Urinary bladder (tissue), 4 donors: ENCODE measurements around the gene CLEC11A. TPM values are rescaled to one million over a fixed set of nuclear protein-coding genes. Genes with fewer than 3 reads are reported as not detected.
"Not testable (repeated sequence)": the region's sequence is repeated elsewhere in the genome, so short reads cannot be mapped to it uniquely, and the experiment has no call there.

Source experiments
- DNase-seq: peaks from one replicate; pipeline ENCODE4 v3.0.0-alpha.2; 2015; ENCODE audit errors: extremely low spot score
- H3K27ac ChIP-seq: one replicate; pipeline ENCODE4 v1.5.1; 2013; ENCODE audit warnings: low read depth, mild to moderate bottlenecking, moderate library complexity
- H3K36me3 ChIP-seq: one replicate; pipeline ENCODE4 v1.6.1; 2013; ENCODE audit warnings: mild to moderate bottlenecking, moderate library complexity; ENCODE audit not compliant: insufficient read depth
- H3K4me1 ChIP-seq: one replicate; pipeline ENCODE4 v1.6.1; 2013; ENCODE audit warnings: mild to moderate bottlenecking, moderate library complexity; ENCODE audit not compliant: insufficient read depth
- H3K4me3 ChIP-seq: one replicate; pipeline ENCODE4 v1.5.1; 2013; ENCODE audit warnings: low read depth, low read length
- WGBS: extraction: QIAGEN DNeasy Blood & Tissue Kit; methylation state at CpG from one replicate; pipeline ENCODE4 v1.1.7; 2013; 5-methylcytosine and 5-hydroxymethylcytosine counted together
- polyA plus RNA-seq: library from polyadenylated mRNA; stranded (reverse); fragments of 200-250 nt; gene quantifications from one replicate; pipeline ENCODE4 v1.2.3, GENCODE V29; 2013
- total RNA-seq: library from RNA; depleted of rRNA; stranded (reverse); fragments of >200 nt; gene quantifications from one replicate; pipeline ENCODE4 v1.2.3, GENCODE V29; 2014
- donor health status: healthy with polysubstance abuse.
- donor health status: healthy.

Gene CLEC11A
- total and polyA plus RNA-seq, 2 donors = 32.4 to 43.7 TPM

- Histone ChIP-seq H3K4me1 (no peaks in the 10 kb centered on the region), H3K4me3 (no peak overlapping the region), H3K36me3 (no peaks in the 10 kb centered on the region), H3K27ac (no peak overlapping the region)
- DNase-seq = no peak
- WGBS = 58% methylated on average over 18 of the region's 18 CpGs
Observed at GRCh38 chr19:50741179-50741933, 18.2 kb downstream of the CLEC11A start.

- 91% methylated on average over 6 of the region's 6 CpGs for WGBS
- no peaks in the 10 kb centered on the region for H3K4me1 ChIP-seq
- DNase-seq = no peak
- H3K27ac ChIP-seq = no peak overlapping the region
- H3K36me3 ChIP-seq = no peaks in the 10 kb centered on the region
- no peak overlapping the region for H3K4me3 ChIP-seq
Observed at GRCh38 chr19:50743537-50743936, 20.4 kb downstream of the CLEC11A start.

DNA sequence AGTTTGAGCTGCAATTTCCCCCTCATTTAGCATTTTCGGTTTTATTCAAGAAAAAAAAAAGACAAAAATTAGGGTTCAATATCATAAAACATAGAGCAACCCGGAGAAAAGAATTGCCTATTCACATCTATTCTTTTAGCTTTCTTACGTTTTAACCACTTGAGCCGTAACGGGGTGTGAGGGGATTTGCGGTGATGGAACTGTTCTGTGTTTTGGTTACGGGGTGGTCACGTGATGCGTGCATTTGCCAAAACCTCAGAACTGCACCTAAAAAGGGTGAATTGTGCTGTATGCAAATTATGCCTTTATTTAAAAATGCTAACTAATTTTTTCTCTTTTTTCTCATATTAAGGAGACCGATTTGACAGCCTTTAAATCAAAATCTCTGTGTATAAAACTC lies 22.1 kb downstream of the CLEC11A start:
- no peak for DNase-seq
- 52% methylated on average over 10 of the region's 10 CpGs for WGBS
- no peaks in the 10 kb centered on the region for H3K4me1 ChIP-seq
- H3K36me3 ChIP-seq = no peaks in the 10 kb centered on the region
- no peak overlapping the region for H3K4me3 ChIP-seq
- no peak overlapping the region for H3K27ac ChIP-seq

DNA sequence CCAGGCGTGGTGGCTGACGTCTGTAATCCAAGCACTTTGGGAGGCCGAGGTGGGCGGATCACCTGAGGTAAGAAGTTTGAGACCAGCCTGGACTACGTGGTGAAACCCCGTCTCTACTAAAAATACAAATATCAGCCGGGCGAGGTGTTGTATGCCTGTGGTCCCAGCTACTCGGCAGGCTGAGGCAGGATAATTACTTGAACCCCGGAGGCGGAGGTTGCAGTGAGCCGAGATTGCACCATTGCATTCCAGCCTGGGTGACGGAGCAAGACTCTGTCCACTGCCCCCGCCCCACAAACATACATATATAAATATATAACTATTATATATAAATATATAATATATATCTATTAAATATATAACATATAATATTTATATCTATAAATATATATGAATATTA lies 24.0 kb downstream of the CLEC11A start:
- H3K36me3 ChIP-seq, H3K4me1 ChIP-seq, H3K27ac ChIP-seq, DNase-seq, H3K4me3 ChIP-seq: not testable (repeated sequence)
- WGBS = 89% methylated on average over 14 of the region's 14 CpGs

- H3K36me3 ChIP-seq = no peaks in the 10 kb centered on the region
- H3K4me1 ChIP-seq = no peaks in the 10 kb centered on the region
- 59% methylated on average over 6 of the region's 6 CpGs for WGBS
- H3K27ac ChIP-seq = no peak overlapping the region
- DNase-seq = no peak
- H3K4me3 ChIP-seq = no peak overlapping the region
Observed at GRCh38 chr19:50749490-50749889, 26.3 kb downstream of the CLEC11A start.

- Histone ChIP-seq H3K27ac (no peak overlapping the region), H3K4me3 (no peak overlapping the region), H3K36me3 (no peaks in the 10 kb centered on the region), H3K4me1 (no peaks in the 10 kb centered on the region)
- 70% methylated on average over 15 of the region's 15 CpGs for WGBS
- DNase-seq = no peak
Observed at GRCh38 chr19:50750010-50750409, 26.8 kb downstream of the CLEC11A start.

GRCh38 chr19:50753879-50754278 lies 30.7 kb downstream of the CLEC11A start:
- no peaks in the 10 kb centered on the region for H3K36me3 ChIP-seq
- DNase-seq = no peak
- H3K4me1 ChIP-seq = no peaks in the 10 kb centered on the region
- H3K27ac ChIP-seq = no peak overlapping the region
- WGBS = 82% methylated on average over 4 of the region's 4 CpGs
- no peak overlapping the region for H3K4me3 ChIP-seq

- not testable (repeated sequence) for H3K27ac ChIP-seq, H3K36me3 ChIP-seq
- 70% methylated on average over 8 of the region's 8 CpGs for WGBS
Observed at GRCh38 chr19:50756244-50756643, 33.1 kb downstream of the CLEC11A start.

GRCh38 chr19:50757624-50758023 lies 34.5 kb downstream of the CLEC11A start:
- not testable (repeated sequence) for H3K27ac ChIP-seq, H3K4me1 ChIP-seq, H3K4me3 ChIP-seq, DNase-seq, H3K36me3 ChIP-seq
- WGBS = 91% methylated on average over 3 of the region's 3 CpGs

More at GRCh38 chr19:50756244-50756643, 33.1 kb downstream of the CLEC11A start:
- not testable (repeated sequence) for H3K4me1 ChIP-seq, H3K4me3 ChIP-seq, DNase-seq

GRCh38 chr19:50759076-50759475 lies 35.9 kb downstream of the CLEC11A start:
- not testable (repeated sequence) for H3K4me1 ChIP-seq
- whole genome bisulfite sequencing = 83% methylated on average over 18 of the region's 18 CpGs

GRCh38 chr19:50759886-50760285 lies 36.7 kb downstream of the CLEC11A start:
- Histone ChIP-seq H3K27ac (no peak overlapping the region), H3K36me3 (no peaks in the 10 kb centered on the region), H3K4me3 (no peak overlapping the region), H3K4me1 (no peaks in the 10 kb centered on the region)
- DNase-seq = no peak
- WGBS = 81% methylated on average over 4 of the region's 4 CpGs

More at GRCh38 chr19:50759076-50759475, 35.9 kb downstream of the CLEC11A start:
- DNase-seq, H3K27ac ChIP-seq, H3K36me3 ChIP-seq, H3K4me3 ChIP-seq: not testable (repeated sequence)

DNA sequence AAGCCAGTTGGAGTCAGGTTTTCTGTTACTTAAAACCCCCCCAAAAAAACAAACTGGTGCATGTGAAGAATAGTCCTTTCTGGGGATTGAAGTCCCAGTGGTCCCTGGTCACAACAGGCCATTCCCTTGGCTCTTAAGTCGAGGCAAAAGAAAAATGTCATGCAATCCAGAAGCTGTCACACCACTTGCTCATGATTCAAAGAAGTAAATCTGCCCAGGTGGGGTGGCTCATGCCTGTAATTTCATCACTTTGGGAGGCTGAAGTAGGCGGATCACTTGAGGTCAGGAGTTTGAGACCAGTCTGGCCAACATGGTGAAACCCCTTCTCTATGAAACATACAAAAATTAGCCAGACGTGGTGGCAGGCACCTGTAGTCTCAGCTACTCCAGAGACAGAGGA lies 38.3 kb downstream of the CLEC11A start:
- not testable (repeated sequence) for H3K36me3 ChIP-seq, DNase-seq, H3K4me1 ChIP-seq, H3K27ac ChIP-seq, H3K4me3 ChIP-seq
- 60% methylated on average over 3 of the region's 3 CpGs for WGBS

GRCh38 chr19:50763521-50763920 lies 40.4 kb downstream of the CLEC11A start:
- H3K4me3 ChIP-seq, H3K36me3 ChIP-seq, DNase-seq, H3K4me1 ChIP-seq, H3K27ac ChIP-seq: not testable (repeated sequence)
- WGBS = 59% methylated on average over 13 of the region's 13 CpGs

GRCh38 chr19:50764409-50764808 lies 41.2 kb downstream of the CLEC11A start:
- Histone ChIP-seq H3K4me1 (no peaks in the 10 kb centered on the region), H3K4me3 (no peak overlapping the region), H3K36me3 (no peaks in the 10 kb centered on the region), H3K27ac (no peak overlapping the region)
- 69% methylated on average over 7 of the region's 7 CpGs for WGBS
- no peak for DNase-seq
